ENCODE measurements around the gene CIROP.

The CIROP gene

GRCh38 chr14:23063601-23064000 is 41.2 kb downstream of the CIROP start:
- TF ChIP-seq TAF1 (IDR thresholded peaks at IDR 0.05; ENCODE audit: borderline replicate concordance, insufficient read depth, low read length): no peak
- no peak for TF ChIP-seq SIN3A (IDR thresholded peaks at IDR 0.05; ENCODE audit: borderline replicate concordance, insufficient read depth, low read length)
- TF ChIP-seq, protein P1, sequence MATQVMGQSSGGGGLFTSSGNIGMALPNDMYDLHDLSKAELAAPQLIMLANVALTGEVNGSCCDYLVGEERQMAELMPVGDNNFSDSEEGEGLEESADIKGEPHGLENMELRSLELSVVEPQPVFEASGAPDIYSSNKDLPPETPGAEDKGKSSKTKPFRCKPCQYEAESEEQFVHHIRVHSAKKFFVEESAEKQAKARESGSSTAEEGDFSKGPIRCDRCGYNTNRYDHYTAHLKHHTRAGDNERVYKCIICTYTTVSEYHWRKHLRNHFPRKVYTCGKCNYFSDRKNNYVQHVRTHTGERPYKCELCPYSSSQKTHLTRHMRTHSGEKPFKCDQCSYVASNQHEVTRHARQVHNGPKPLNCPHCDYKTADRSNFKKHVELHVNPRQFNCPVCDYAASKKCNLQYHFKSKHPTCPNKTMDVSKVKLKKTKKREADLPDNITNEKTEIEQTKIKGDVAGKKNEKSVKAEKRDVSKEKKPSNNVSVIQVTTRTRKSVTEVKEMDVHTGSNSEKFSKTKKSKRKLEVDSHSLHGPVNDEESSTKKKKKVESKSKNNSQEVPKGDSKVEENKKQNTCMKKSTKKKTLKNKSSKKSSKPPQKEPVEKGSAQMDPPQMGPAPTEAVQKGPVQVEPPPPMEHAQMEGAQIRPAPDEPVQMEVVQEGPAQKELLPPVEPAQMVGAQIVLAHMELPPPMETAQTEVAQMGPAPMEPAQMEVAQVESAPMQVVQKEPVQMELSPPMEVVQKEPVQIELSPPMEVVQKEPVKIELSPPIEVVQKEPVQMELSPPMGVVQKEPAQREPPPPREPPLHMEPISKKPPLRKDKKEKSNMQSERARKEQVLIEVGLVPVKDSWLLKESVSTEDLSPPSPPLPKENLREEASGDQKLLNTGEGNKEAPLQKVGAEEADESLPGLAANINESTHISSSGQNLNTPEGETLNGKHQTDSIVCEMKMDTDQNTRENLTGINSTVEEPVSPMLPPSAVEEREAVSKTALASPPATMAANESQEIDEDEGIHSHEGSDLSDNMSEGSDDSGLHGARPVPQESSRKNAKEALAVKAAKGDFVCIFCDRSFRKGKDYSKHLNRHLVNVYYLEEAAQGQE (IDR thresholded peaks at IDR 0.05; ENCODE audit: insufficient read depth in 1 of 2, low read depth in 2 of 2, low read length in 2 of 2): no peak
- no peak for TF ChIP-seq FOXP2 (optimal IDR thresholded peaks at IDR 0.05; ENCODE audit: borderline replicate concordance, extremely low read depth, extremely low read length, insufficient read depth)
- TF ChIP-seq POLR2AphosphoS5 (IDR thresholded peaks at IDR 0.05; ENCODE audit: low read depth, low read length): no peak

GRCh38 chr14:23062002-23062401 is 42.8 kb downstream of the CIROP start:
- no peak for TF ChIP-seq POLR2AphosphoS5 (IDR thresholded peaks at IDR 0.05; ENCODE audit: low read depth, low read length)

- no peak for TF ChIP-seq POLR2AphosphoS5 (IDR thresholded peaks at IDR 0.05; ENCODE audit: low read depth, low read length)
Observed at GRCh38 chr14:23060536-23061260, 44.1 kb downstream of the CIROP start.

DNA sequence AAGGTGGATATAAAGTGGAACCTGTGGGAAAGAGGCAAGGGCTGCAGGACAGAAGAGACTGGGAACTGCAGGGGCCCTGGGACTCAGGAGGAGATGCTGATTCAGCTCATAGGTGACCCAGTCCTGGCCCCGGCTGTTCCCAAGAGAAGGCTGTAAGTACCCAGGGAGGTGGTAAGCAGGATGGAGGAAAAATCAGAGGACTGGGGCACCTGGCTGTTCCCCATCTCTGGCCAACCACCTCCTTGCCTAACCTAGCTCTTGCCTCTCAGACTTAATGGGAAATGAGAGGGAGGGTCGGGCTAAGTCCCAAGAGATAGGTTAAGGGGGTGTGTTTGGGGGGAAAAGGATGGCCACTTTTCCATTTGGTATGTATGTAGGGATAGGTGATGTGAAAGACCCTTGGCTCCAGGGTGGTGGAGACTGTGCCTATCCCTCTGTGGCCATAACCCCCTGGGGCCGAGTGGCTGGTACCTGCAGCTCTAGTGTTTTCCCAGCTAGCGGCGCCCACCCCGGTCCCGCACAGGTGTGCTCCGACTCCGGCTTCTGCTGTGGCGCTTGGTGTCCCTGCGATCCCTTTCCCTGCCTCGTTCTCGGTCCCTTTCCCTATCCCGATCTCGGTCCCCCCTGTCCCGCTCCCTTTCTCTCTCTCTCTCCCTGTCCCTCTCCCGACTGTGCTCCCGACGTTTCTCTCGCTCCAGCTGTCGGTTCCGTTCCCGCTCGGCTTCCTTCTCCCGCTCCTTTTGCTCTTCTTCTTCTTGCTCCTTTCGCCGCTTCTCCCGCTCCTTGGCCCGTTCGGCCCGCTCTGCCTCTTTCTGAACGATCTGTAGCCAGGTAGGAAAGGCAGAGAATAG is 45.9 kb downstream of the CIROP start:
- TF ChIP-seq POLR2AphosphoS5 (IDR thresholded peaks at IDR 0.05; ENCODE audit: low read depth, low read length) (no peak; the same call in 1 of the 2 replicates), FOXP2 (optimal IDR thresholded peaks at IDR 0.05; ENCODE audit: borderline replicate concordance, extremely low read depth, extremely low read length, insufficient read depth) (no peak), TAF1 (IDR thresholded peaks at IDR 0.05; ENCODE audit: borderline replicate concordance, insufficient read depth, low read length) (no peak), SIN3A (IDR thresholded peaks at IDR 0.05; ENCODE audit: borderline replicate concordance, insufficient read depth, low read length) (no peak)
- TF ChIP-seq, protein P1 (IDR thresholded peaks at IDR 0.05; ENCODE audit: insufficient read depth in 1 of 2, low read depth in 2 of 2, low read length in 2 of 2): no peak

DNA sequence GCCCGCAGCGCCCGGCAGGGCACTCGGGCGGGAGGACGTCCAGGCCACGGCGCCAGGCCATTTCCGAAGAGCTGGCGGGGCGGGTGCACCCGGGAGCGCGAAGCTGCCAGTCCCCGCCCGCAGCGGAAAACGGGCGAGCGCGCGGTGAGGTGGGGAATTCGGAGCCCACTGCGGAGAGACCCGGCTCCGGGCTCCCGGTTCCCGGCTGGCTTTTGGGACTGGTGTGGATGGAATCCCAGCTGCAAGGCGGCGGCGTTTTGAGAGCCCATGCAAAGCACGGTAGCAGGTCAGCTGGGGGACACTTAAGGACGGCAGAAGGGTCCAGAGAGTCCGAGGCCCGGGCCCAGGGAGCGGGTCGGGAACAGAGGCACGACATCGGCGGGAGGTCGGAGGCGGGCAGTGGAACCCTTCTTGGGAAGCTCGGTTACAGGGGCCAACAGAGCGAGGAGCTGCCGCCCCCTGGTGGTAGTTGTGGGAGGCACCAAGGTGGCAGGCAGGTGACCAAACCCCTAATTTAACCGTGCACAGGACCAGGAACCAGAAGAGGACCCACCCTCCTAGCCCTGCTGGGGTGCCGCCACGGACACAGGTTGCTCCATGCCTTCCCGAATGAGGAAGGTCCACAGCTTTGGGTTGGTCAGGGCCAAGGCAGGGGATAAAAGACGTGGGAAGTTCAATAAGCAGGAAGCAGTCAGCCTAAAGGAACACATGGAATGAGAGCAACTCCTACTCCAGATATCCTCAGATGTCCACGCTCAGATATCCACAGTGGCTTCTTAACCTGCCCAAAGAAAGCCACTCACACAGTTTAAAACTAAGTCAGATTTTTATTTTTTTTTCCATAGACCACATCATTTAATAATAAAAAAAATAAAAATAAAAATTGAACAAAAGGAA is 46.8 kb downstream of the CIROP start:
- no peak for TF ChIP-seq TAF1 (IDR thresholded peaks at IDR 0.05; ENCODE audit: borderline replicate concordance, insufficient read depth, low read length)
- TF ChIP-seq SIN3A (IDR thresholded peaks at IDR 0.05; ENCODE audit: borderline replicate concordance, insufficient read depth, low read length): no peak
- TF ChIP-seq FOXP2 (optimal IDR thresholded peaks at IDR 0.05; ENCODE audit: borderline replicate concordance, extremely low read depth, extremely low read length, insufficient read depth): peak; percentile 41
- 0 out of 2 replicates have a peak, but pooled peaks have one; percentile 44 for TF ChIP-seq POLR2AphosphoS5 (IDR thresholded peaks at IDR 0.05; ENCODE audit: low read depth, low read length)
- TF ChIP-seq, protein P1 (IDR thresholded peaks at IDR 0.05; ENCODE audit: insufficient read depth in 1 of 2, low read depth in 2 of 2, low read length in 2 of 2): no peak
